ENCODE data around the gene TLR3. TPM values are rescaled to one million over a fixed set of nuclear protein-coding genes. Genes with fewer than 3 reads are reported as not detected.

The TLR3 gene
- total RNA-seq, 6 experiments from 2014 or later: 0.20 to 0.90 (median 0.45) TPM

GRCh38 chr4:186082221-186082620 is 13.3 kb downstream of the TLR3 start:
- Mint-ChIP-seq H3K4me3 (no peak overlapping the region), H3K9me3 (no peaks in the 10 kb centered on the region), H3K27ac (no peak overlapping the region)

DNA sequence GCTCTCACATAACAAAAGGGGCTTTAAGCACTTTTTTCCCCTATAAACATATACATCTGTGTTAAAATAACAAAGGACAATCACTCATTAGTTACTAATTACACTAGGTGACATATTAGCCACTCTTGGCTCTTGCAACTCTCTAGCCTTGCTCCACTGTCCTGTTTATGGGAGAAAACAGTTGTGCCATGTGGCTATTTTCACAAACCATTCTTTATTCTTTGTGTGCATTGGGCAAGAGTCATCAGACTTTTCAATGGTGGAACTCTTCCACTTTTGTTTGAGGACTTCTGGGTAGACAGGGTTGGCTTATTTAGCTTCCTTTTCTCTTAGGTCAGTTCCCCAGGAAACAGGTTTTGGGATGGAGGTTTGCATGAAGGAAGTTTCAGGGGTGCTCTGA is 19.6 kb downstream of the TLR3 start:
- no peak for DNase-seq

More at GRCh38 chr4:186082221-186082620, 13.3 kb downstream of the TLR3 start:
- peaks cover 11% of the 10 kb centered on the region for H3K27me3 Mint-ChIP-seq (ENCODE audit: insufficient read depth)
- peaks cover 13% of the 10 kb centered on the region for H3K4me1 Mint-ChIP-seq (ENCODE audit: low read depth)
- H3K36me3 Mint-ChIP-seq (ENCODE audit: low read depth): no peaks in the 10 kb centered on the region
- TF ChIP-seq CTCF (IDR thresholded peaks at IDR 0.05): no peak
- DNase-seq: no peak

GRCh38 chr4:186092296-186092695 is 23.3 kb downstream of the TLR3 start:
- no peak for TF ChIP-seq CTCF (IDR thresholded peaks at IDR 0.05)
- Mint-ChIP-seq H3K9me3 (peaks cover 11% of the 10 kb centered on the region), H3K36me3 (ENCODE audit: low read depth) (no peaks in the 10 kb centered on the region), H3K27me3 (ENCODE audit: insufficient read depth) (peaks cover 20% of the 10 kb centered on the region), H3K27ac (no peak overlapping the region), H3K4me1 (ENCODE audit: low read depth) (peaks cover 4% of the 10 kb centered on the region; the same call in 1 of the 2 replicates), H3K4me3 (no peak overlapping the region)
- no peak for DNase-seq

More for the DNA sequence above, 19.6 kb downstream of the TLR3 start:
- Mint-ChIP-seq H3K4me1 (ENCODE audit: low read depth) (no peaks in the 10 kb centered on the region; the same call in 1 of the 2 replicates), H3K36me3 (ENCODE audit: low read depth) (no peaks in the 10 kb centered on the region), H3K9me3 (peaks cover 11% of the 10 kb centered on the region), H3K4me3 (no peak overlapping the region), H3K27me3 (ENCODE audit: insufficient read depth) (peaks cover 12% of the 10 kb centered on the region; the same call in 1 of the 2 replicates), H3K27ac (no peak overlapping the region)
- TF ChIP-seq CTCF (IDR thresholded peaks at IDR 0.05): no peak

- no peak overlapping the region for H3K4me3 Mint-ChIP-seq
- peaks cover 4% of the 10 kb centered on the region; the same call in 1 of the 2 replicates for H3K4me1 Mint-ChIP-seq (ENCODE audit: low read depth)
- peaks cover 18% of the 10 kb centered on the region for H3K27me3 Mint-ChIP-seq (ENCODE audit: insufficient read depth)
- H3K27ac Mint-ChIP-seq: no peak overlapping the region
- DNase-seq: no peak
- no peaks in the 10 kb centered on the region for H3K36me3 Mint-ChIP-seq (ENCODE audit: low read depth)
- H3K9me3 Mint-ChIP-seq: peaks cover 7% of the 10 kb centered on the region
- no peak for TF ChIP-seq CTCF (IDR thresholded peaks at IDR 0.05)
Observed at GRCh38 chr4:186095406-186095805, 26.4 kb downstream of the TLR3 start.

- TF ChIP-seq CTCF (IDR thresholded peaks at IDR 0.05): no peak
- peaks cover 4% of the 10 kb centered on the region; the same call in 1 of the 2 replicates for H3K4me1 Mint-ChIP-seq (ENCODE audit: low read depth)
- DNase-seq: no peak
- peaks cover 10% of the 10 kb centered on the region for H3K27me3 Mint-ChIP-seq (ENCODE audit: insufficient read depth)
- no peaks in the 10 kb centered on the region for H3K36me3 Mint-ChIP-seq (ENCODE audit: low read depth)
- no peaks in the 10 kb centered on the region; the same call in 1 of the 2 replicates for H3K9me3 Mint-ChIP-seq
- H3K4me3 Mint-ChIP-seq: no peak overlapping the region
- no peak overlapping the region for H3K27ac Mint-ChIP-seq
Observed at GRCh38 chr4:186096681-186097165, 27.8 kb downstream of the TLR3 start.
